RWPE2 (cell line): Measurements from ENCODE around the gene PHF10.
A peak's percentile ranks its signal among the peaks of the same experiment; 100 is the strongest.

ENCODE experiments used
- ATAC-seq: fragments of 200-7000 bp; cut with Tn5 transposase; 3 replicates; pipeline ENCODE4 v1.9.1; 2021; ENCODE audit warnings: low read depth
- DNase-seq: peaks from one replicate; pipeline ENCODE4 v3.0.0-alpha.2; 2020; ENCODE audit warnings: low spot score
- H3K27ac ChIP-seq: fragments of 450-650 bp; 2 replicates; pipeline ENCODE4 v1.5.1; 2017; ENCODE audit warnings: mild to moderate bottlenecking; ENCODE audit not compliant: poor library complexity, severe bottlenecking
- H3K27me3 ChIP-seq: fragments of 250-450 bp; sonication (Bioruptor Pico); 2 replicates; pipeline ENCODE4 v1.5.1; 2021; ENCODE audit warnings: mild to moderate bottlenecking, moderate library complexity; ENCODE audit not compliant: insufficient read depth, poor library complexity, severe bottlenecking
- H3K36me3 ChIP-seq: fragments of 250-450 bp; sonication (Bioruptor Pico); 2 replicates; pipeline ENCODE4 v1.5.1; 2020; ENCODE audit warnings: low read depth, mild to moderate bottlenecking, moderate library complexity
- H3K4me1 ChIP-seq: fragments of 250-450 bp; sonication (Bioruptor Pico); 2 replicates; pipeline ENCODE4 v1.5.1; 2021; ENCODE audit warnings: mild to moderate bottlenecking, moderate library complexity; ENCODE audit not compliant: insufficient read depth, poor library complexity, severe bottlenecking
- H3K4me3 ChIP-seq: fragments of 250-450 bp; sonication (Bioruptor Pico); 2 replicates; pipeline ENCODE4 v1.5.1; 2021; ENCODE audit warnings: mild to moderate bottlenecking, moderate library complexity; ENCODE audit not compliant: severe bottlenecking
- H3K9me3 ChIP-seq: fragments of 250-450 bp; sonication (Bioruptor Pico); 2 replicates; pipeline ENCODE4 v1.5.1; 2021; ENCODE audit warnings: mild to moderate bottlenecking, moderate library complexity; ENCODE audit not compliant: severe bottlenecking
- CTCF ChIP-seq: fragments of 450-650 bp; IDR thresholded peaks from one replicate; pipeline ENCODE4 v1.5.1; 2017; ENCODE audit warnings: mild to moderate bottlenecking, moderate library complexity; ENCODE audit not compliant: poor library complexity, severe bottlenecking

PHF10 gene

DNA sequence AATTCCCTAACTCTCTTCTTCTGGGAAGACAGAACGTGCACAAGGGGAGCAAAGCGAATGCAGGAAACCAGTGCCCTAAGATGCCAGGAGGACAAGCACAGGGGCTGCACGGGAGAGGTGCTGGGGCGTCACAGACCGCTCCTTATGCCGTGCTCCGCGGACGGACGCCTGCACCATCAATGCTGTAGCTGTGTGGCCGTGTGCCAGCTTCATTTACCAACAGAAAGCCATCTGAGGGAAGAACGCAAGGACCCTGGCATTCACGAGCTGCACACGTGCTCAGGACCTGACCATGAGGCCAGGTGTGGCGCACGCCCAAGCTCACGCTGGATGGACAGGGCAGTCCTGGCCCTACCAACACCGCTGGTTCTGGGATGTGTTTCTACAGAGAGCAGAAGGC lies 57.9 kb downstream of the PHF10 start:
- H3K36me3 ChIP-seq: peaks cover 57% of the 10 kb centered on the region
- H3K4me1 ChIP-seq: no peaks in the 10 kb centered on the region
- no peak overlapping the region for H3K27ac ChIP-seq
- no peaks in the 10 kb centered on the region for H3K27me3 ChIP-seq
- H3K4me3 ChIP-seq: no peak overlapping the region
- ATAC-seq: no peak
- DNase-seq: no peak
- no peaks in the 10 kb centered on the region for H3K9me3 ChIP-seq
- TF ChIP-seq CTCF: no peak

DNA sequence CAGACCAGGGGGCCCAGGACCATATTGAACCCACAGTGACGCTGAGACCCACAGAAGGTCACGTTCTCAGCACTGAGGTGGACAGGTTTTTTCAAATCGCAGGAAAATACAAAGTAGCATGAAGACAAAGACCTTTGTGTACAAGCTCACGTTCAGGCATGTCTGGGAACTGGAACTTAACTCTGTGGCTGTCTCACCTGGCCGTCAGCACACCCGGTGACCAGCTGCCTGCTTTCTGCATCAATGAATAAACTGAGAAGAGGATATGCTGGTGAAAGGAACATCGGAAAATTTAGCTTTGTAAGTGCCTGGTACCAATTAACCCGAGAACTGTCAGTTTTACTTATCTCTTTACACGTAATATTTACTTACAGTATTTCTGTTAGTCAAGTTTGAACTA lies 59.0 kb downstream of the PHF10 start:
- DNase-seq (no peak), ATAC-seq (peak; percentile 45; the same call in 1 of the 3 replicates)
- H3K4me3 ChIP-seq: no peak overlapping the region
- H3K9me3 ChIP-seq: no peaks in the 10 kb centered on the region
- H3K27me3 ChIP-seq: no peaks in the 10 kb centered on the region
- H3K4me1 ChIP-seq: no peaks in the 10 kb centered on the region
- H3K27ac ChIP-seq: no peak overlapping the region
- no peak for TF ChIP-seq CTCF
- H3K36me3 ChIP-seq: peaks cover 57% of the 10 kb centered on the region

DNA sequence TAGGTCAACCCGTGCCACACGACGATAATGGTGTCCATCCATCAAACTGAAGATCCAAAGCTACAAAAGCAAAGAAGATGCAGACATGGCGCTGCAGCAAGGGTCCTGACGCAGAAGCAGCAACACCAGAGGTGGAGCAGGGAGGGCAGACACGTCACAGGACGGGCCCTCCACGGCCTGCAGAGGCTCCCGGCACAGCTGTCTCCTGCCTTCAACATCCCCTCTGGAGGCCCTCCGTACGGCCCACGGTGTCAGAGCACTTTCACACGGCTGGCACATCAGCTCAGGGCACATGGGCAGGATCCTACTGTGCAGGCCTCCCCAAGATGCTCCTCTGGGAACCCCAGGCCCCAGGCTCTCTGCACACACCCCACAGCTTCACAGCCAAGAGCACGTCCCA lies 60.1 kb downstream of the PHF10 start:
- Histone ChIP-seq H3K27ac (no peak overlapping the region), H3K27me3 (no peaks in the 10 kb centered on the region), H3K4me3 (no peak overlapping the region), H3K4me1 (no peaks in the 10 kb centered on the region), H3K9me3 (no peaks in the 10 kb centered on the region), H3K36me3 (peaks cover 50% of the 10 kb centered on the region)
- TF ChIP-seq CTCF: no peak
- DNase-seq (no peak), ATAC-seq (no peak)

DNA sequence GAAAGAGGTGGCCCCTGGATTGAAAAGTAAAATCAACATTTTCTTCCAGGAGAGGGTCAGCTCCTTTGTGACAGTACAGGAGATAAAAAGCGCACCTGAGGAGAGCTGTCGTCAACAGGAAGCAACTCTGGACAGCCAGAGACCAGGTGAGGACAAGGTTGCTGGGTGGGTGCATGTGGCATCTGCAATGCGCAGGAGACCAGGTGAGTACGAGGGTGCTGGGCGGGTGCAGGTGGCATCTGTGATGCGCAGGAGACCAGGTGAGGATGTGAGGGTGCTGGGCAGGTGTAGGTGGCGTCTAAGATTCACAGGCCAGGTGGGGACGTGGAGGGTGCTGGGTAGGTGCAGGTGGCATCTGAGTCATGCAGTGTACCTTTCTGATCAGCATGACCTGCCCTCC lies 60.8 kb downstream of the PHF10 start:
- Histone ChIP-seq H3K4me3 (no peak overlapping the region), H3K27ac (no peak overlapping the region), H3K4me1 (no peaks in the 10 kb centered on the region), H3K36me3 (peaks cover 47% of the 10 kb centered on the region), H3K27me3 (no peaks in the 10 kb centered on the region), H3K9me3 (no peaks in the 10 kb centered on the region)
- no peak for DNase-seq
- TF ChIP-seq CTCF: no peak
- no peak for ATAC-seq

- no peak for DNase-seq
- peaks cover 32% of the 10 kb centered on the region for H3K36me3 ChIP-seq
- H3K9me3 ChIP-seq: no peaks in the 10 kb centered on the region
- TF ChIP-seq CTCF: no peak
- H3K27ac ChIP-seq: no peak overlapping the region
- H3K4me1 ChIP-seq: no peaks in the 10 kb centered on the region
- ATAC-seq: no peak
- no peak overlapping the region for H3K4me3 ChIP-seq
- H3K27me3 ChIP-seq: no peaks in the 10 kb centered on the region
Measured at GRCh38 chr6:169661391-169661756, 62.9 kb downstream of the PHF10 start.
